PC-9 (cell line): ENCODE results near the gene MRPL27. TPM values are rescaled to one million over a fixed set of nuclear protein-coding genes. Genes with fewer than 3 reads are reported as not detected.

ENCODE experiments used
- BruUV-seq: library from RNA; stranded (reverse); fragments of 400-500 nt; replicated peaks from 2 replicates; lab custom pipeline; 2021; lab: Mats Ljungman, UMichigan
- CTCF ChIA-PET: fragments of 300-600 bp; sonication (Branson Sonifier 250); formaldehyde crosslinking; loops from one replicate; lab custom pipeline; 2022; ENCODE audit warnings: antibody characterized with exemption; lab: Charles Lee
- POLR2A ChIA-PET: fragments of 300-600 bp; sonication (Branson Sonifier 250); formaldehyde crosslinking; loops from one replicate; lab custom pipeline; 2022; ENCODE audit warnings: antibody characterized with exemption; ENCODE audit not compliant: unreplicated experiment; lab: Charles Lee
- DNase-seq, 2 experiments: peaks; one replicate each; pipeline versions ENCODE4 v3.0.0 to v3.0.0-alpha.2; 2015 to 2022; ENCODE audit warnings: mixed read lengths in 1 of 2
- H2AFZ ChIP-seq: fragments of 200-600 bp; sonication (generic); 2 replicates; pipeline ENCODE4 v1.8.1; 2017; ENCODE audit warnings: antibody characterized with exemption
- H3F3A ChIP-seq: fragments of 200-600 bp; sonication (generic); 2 replicates; pipeline ENCODE4 v1.8.1; 2017; ENCODE audit warnings: antibody characterized with exemption, mild to moderate bottlenecking, low read depth; ENCODE audit not compliant: insufficient read depth
- H3K27ac ChIP-seq: fragments of 200-600 bp; sonication (generic); 2 replicates; pipeline ENCODE4 v1.6.1; 2016; ENCODE audit warnings: mixed run types
- H3K27me3 ChIP-seq: fragments of 200-600 bp; sonication (generic); 2 replicates; pipeline ENCODE4 v1.6.1; 2016; ENCODE audit warnings: low read depth, mixed run types; ENCODE audit not compliant: insufficient read depth
- H3K36me3 ChIP-seq: fragments of 200-600 bp; sonication (generic); 2 replicates; pipeline ENCODE4 v1.6.1; 2016; ENCODE audit warnings: low read depth, mixed run types
- H3K4me1 ChIP-seq: fragments of 200-600 bp; sonication (generic); replicated peaks from 2 replicates; pipeline ENCODE4 v1.6.1; 2016; ENCODE audit warnings: mixed run types; ENCODE audit not compliant: insufficient read depth
- H3K4me2 ChIP-seq: fragments of 200-600 bp; sonication (generic); 2 replicates; pipeline ENCODE4 v1.6.1; 2017; ENCODE audit warnings: mixed run types
- H3K4me3 ChIP-seq: fragments of 200-600 bp; sonication (generic); 2 replicates; pipeline ENCODE4 v1.6.1; 2016; ENCODE audit warnings: mixed run types
- H3K79me2 ChIP-seq: fragments of 200-600 bp; sonication (generic); 2 replicates; pipeline ENCODE4 v1.6.1; 2017; ENCODE audit warnings: low read depth, mixed run types
- H3K9me2 ChIP-seq: fragments of 200-600 bp; sonication (generic); 2 replicates; pipeline ENCODE4 v1.8.1; 2017; ENCODE audit warnings: mild to moderate bottlenecking; ENCODE audit not compliant: insufficient read depth
- H3K9me3 ChIP-seq: fragments of 200-600 bp; sonication (generic); 2 replicates; pipeline ENCODE4 v1.8.1; 2016; ENCODE audit warnings: low read depth; ENCODE audit not compliant: insufficient read depth
- H4K20me1 ChIP-seq: fragments of 200-600 bp; sonication (generic); 2 replicates; pipeline ENCODE4 v1.8.1; 2017; ENCODE audit not compliant: insufficient read depth
- CTCF ChIP-seq: fragments of 200-600 bp; sonication (generic); conservative IDR thresholded peaks from 2 replicates; pipeline ENCODE4 v1.6.1; 2017; ENCODE audit warnings: mixed run types, antibody characterized with exemption, mild to moderate bottlenecking, moderate library complexity
- EZH2 ChIP-seq: fragments of 200-600 bp; sonication (generic); IDR thresholded peaks from 2 replicates; pipeline ENCODE4 v1.8.0; 2017; ENCODE audit warnings: antibody characterized with exemption, low read depth
- intact Hi-C: fragments of 100-400 bp; cut with micrococcal nuclease; formaldehyde crosslinking; loops from one replicate; pipeline ENCODE4 v1.10.0; 2022; ENCODE audit not compliant: unreplicated experiment
- total RNA-seq: library from RNA; stranded (reverse); gene quantifications from 2 replicates; pipeline ENCODE4 v1.2.3, GENCODE V29; 2021

MRPL27 gene
- total RNA-seq, 1 experiment from 2014 or later = 48.3 TPM

GRCh38 chr17:50361561-50362480 lies 11.2 kb downstream of the MRPL27 start:
- ChIA-PET CTCF (interaction anchor here (0.6 to 1.8 kb wide), 9 partner anchors 16 to 687 kb away, joined by 3 to 10 read pairs (median 4); partner anchors contain the start of genes LRRC59 and XYLT2), POLR2A (interaction anchor here (0.7 kb wide), 1 partner anchor 142 kb away, joined by 3 read pairs; no protein-coding TSS in a partner anchor)
- no peaks in the 10 kb centered on the region for H3K27me3 ChIP-seq
- no TSS peak for BruUV-seq
- H3K79me2 ChIP-seq = no peaks in the 10 kb centered on the region
- TF ChIP-seq CTCF (peak; percentile 92), EZH2 (no peak)
- H3K9me3 ChIP-seq = no peaks in the 10 kb centered on the region
- intact Hi-C loops = loop anchor here (1.0 to 5.0 kb wide), 2 partner anchors 116 to 160 kb away; partner anchors contain the start of genes COL1A1 and RSAD1
- no peak overlapping the region for H3K4me2 ChIP-seq
- peaks cover 10% of the 10 kb centered on the region; the same call in 1 of the 2 replicates for H3F3A ChIP-seq
- H3K27ac ChIP-seq = no peak overlapping the region
- H3K36me3 ChIP-seq = no peaks in the 10 kb centered on the region; the same call in 1 of the 2 replicates
- no peak overlapping the region for H3K4me3 ChIP-seq
- H4K20me1 ChIP-seq = peaks cover 5% of the 10 kb centered on the region; the same call in 1 of the 2 replicates
- peak; percentile 46 to 56 for DNase-seq
- no peaks in the 10 kb centered on the region for H3K4me1 ChIP-seq
- no peak overlapping the region for H2AFZ ChIP-seq
- no peaks in the 10 kb centered on the region for H3K9me2 ChIP-seq

GRCh38 chr17:50360486-50361115 lies 12.4 kb downstream of the MRPL27 start:
- Histone ChIP-seq H3K27me3 (no peaks in the 10 kb centered on the region), H3K36me3 (0 out of 2 replicates have a peak, but pooled peaks cover 3% of the 10 kb centered on the region), H3K4me2 (no peak overlapping the region), H4K20me1 (peaks cover 5% of the 10 kb centered on the region; the same call in 1 of the 2 replicates), H3K4me3 (no peak overlapping the region), H3K9me2 (no peaks in the 10 kb centered on the region), H3K79me2 (no peaks in the 10 kb centered on the region), H2AFZ (no peak overlapping the region), H3K27ac (no peak overlapping the region), H3K4me1 (no peaks in the 10 kb centered on the region), H3F3A (peaks cover 10% of the 10 kb centered on the region; the same call in 1 of the 2 replicates), H3K9me3 (no peaks in the 10 kb centered on the region)
- TF ChIP-seq EZH2 (no peak), CTCF (no peak)
- no TSS peak for BruUV-seq
- POLR2A ChIA-PET = no interaction called here
- no peak for DNase-seq
- CTCF ChIA-PET = no interaction called here
- intact Hi-C loops = loop anchor here (5.0 kb wide), 1 partner anchor 158 kb away; the partner anchor contains the start of gene COL1A1

GRCh38 chr17:50359998-50360461 lies 13.0 kb downstream of the MRPL27 start:
- intact Hi-C loops = loop anchor here (5.0 kb wide), 1 partner anchor 158 kb away; the partner anchor contains the start of gene COL1A1
- Histone ChIP-seq H3K9me2 (no peaks in the 10 kb centered on the region), H3K4me3 (no peak overlapping the region), H3F3A (peaks cover 10% of the 10 kb centered on the region; the same call in 1 of the 2 replicates), H3K4me2 (no peak overlapping the region), H3K79me2 (no peaks in the 10 kb centered on the region), H3K27me3 (no peaks in the 10 kb centered on the region), H3K9me3 (no peaks in the 10 kb centered on the region), H3K36me3 (0 out of 2 replicates have a peak, but pooled peaks cover 7% of the 10 kb centered on the region), H3K27ac (no peak overlapping the region), H4K20me1 (peaks cover 5% of the 10 kb centered on the region; the same call in 1 of the 2 replicates), H2AFZ (no peak overlapping the region), H3K4me1 (no peaks in the 10 kb centered on the region)
- ChIA-PET CTCF (no interaction called here), POLR2A (no interaction called here)
- no TSS peak for BruUV-seq
- DNase-seq = no peak
- TF ChIP-seq EZH2 (no peak), CTCF (no peak)
